RPMI8226 (cell line): ENCODE results near the gene MSANTD2.
"Not testable (repeated sequence)": the region's sequence is repeated elsewhere in the genome, so short reads cannot be mapped to it uniquely, and the experiment has no call there.

Source experiments
- DNase-seq: peaks from one replicate; pipeline ENCODE4 v3.0.0-alpha.2; 2015

Gene MSANTD2

GRCh38 chr11:124814739-124815138 is 14.5 kb upstream of the MSANTD2 start:
- DNase-seq = no peak

DNA sequence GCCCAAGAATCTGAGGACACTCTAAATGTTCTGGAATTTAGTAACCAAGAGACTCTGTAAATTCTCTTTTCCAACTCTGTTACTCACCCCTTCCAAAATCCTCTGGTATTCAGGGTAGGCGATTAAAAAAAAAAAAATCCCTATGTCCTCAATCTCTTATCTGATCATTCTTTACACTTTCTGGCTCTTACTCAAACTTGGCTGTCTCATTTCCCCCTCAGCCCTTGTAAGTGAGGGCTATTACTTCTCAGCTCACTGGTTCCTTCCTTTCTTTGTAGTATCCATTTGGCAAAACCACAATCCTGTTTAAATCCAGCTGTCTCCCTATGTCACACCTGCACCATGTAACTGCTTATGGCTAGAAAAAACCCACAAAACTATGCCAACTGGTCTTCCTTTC is 12.7 kb upstream of the MSANTD2 start:
- peak; percentile 4 for DNase-seq

DNA sequence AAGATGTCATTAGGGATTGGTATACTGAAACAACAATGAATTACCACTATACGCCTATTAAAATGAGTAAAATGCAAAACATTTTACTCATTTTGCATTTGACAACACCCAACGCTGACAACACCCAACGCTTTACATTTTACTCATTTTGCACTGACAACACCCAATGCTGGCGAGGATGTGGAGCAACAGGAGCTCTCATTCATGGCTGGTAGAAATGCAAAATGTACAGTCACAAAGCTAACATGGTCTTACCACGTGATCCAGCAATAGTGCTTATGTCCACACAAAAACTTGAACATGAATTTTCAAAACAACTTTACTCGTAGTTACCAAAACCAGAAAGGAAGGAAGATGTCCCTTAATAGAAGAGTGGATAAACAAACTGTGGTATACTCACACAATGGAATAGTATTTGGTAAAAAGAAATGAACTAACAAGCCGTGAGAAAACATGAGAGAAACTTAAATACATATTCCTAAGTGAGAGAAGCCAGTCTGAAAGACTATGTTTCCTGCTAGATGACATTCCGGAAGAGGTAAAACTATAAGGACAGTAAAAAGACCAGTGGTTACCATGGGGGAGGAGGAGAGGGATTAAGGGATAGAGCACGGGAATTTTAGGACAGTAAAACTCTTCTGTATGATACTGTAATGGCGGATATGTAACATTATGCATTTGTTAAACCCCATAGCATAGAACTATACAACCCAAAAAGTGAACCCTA is 11.4 kb upstream of the MSANTD2 start:
- DNase-seq = no peak

DNA sequence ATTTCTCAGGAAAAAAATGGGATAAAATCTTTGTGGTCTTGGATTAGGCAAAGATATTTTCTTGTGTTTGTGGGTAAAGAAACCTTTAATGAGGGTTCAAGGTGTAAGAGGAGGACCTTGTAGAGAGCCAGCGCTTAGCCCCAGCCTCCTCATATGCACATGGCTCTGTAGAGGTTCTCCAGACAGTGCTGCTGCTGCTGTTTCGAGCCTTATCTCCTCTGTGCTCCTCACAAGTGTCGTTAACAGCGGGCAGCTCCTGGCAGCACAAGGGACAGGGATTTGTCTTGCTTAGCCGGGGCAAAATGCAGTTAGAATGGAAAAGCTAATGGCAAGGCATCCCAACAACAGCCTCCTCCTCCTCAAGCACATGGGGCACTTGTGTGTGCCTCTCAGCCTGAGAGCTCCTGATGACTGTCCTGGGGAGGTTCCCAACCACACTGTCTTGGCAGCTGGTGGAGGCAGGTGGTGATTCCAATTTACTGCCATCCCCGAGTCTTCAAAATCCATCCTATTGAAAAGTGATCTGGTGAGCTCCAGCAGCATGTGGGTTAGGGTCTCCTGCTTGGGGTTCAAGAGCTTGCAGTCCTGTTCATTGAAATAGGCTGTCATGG is 7.6 kb upstream of the MSANTD2 start:
- no peak for DNase-seq

DNA sequence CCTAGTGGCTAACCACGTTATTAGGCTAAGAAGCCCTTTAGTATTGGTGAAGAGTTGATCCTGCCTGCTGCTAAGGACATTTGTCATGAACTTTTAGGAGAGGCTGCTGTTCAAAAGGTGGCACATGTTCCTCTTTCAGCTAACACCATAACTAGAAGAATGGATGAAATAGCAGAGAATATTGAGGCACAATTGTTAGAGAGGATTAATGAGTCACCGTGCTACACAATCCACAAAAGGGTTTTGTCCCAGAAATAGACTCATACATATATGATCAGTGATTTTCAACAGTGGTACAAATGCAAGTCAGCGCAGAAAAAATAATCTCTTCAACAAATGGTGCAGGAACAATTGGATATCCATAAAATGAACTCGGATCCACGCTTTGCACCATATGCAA is 7.0 kb upstream of the MSANTD2 start:
- no peak for DNase-seq

GRCh38 chr11:124804884-124805283 is 4.7 kb upstream of the MSANTD2 start:
- no peak for DNase-seq

GRCh38 chr11:124801636-124802312 is 1.6 kb upstream of the MSANTD2 start:
- no peak for DNase-seq

DNA sequence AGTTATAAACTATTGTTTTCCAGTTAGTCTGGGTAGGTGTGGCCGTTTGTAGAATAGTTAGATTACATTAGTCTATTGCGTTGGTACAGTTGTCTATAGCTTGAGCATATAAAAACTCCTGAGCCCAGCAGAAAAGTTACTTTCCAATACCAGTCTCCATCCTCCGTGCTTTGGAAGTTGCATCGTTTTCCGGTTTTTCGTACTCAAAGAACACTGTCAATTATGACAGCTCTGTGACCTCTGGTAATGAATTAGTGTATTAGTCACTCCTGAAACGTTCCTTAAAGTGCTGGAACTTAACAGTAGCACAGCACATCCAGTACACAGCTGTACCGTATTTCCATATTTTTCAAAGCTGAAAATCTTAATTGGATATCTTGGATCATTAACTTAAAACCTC is 808 bp upstream of the MSANTD2 start:
- no peak for DNase-seq

DNA sequence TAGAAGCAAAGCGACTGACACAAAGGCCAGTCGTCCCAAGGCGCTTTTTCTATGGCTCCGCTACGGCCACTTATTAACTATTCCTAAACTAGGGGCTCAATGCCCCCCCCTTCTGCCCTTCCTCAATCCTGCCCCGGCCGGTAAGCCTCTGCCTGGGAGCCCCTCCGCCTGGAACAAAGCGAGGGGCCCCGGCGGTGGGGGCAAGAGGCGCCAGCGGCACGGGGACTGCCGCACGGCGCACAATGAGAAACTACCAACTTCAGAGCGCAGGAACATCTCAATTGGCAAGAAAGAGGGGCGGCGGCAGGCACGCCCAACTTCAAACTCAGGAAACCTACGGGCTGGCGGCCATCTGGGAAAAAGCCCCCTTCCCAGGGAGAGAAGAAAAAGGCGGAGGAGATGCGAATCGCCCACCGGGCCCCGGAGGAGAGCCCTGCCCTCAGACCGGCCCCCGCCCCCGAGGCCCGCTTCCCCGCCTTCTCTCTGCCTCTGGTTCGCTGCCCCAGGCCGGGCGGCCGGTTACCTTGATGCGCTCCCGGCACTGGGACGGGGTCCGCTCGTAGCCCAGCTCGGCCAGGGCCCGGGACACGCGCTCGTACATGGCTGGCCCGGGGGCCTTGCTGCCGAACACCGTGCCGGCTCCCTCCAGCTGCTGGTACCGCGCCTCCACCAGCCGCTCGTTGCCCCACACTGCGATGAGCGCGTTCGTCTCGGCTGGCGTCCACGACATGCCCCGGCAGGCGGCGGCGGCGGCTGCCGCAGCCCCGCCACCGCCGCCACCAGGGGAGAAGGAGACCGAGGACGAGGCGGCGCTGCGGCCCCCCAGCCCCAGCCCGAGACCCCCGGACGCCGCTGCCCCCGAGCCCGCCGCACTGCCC is 619 bp downstream of the MSANTD2 start:
- DNase-seq = peak; percentile 37

GRCh38 chr11:124798991-124799347 is 1.2 kb downstream of the MSANTD2 start:
- DNase-seq = peak; percentile 34

- DNase-seq = no peak
Observed at GRCh38 chr11:124796312-124796711, 3.9 kb downstream of the MSANTD2 start.

GRCh38 chr11:124793466-124794278 is 6.5 kb downstream of the MSANTD2 start:
- peak; percentile 67 for DNase-seq

DNA sequence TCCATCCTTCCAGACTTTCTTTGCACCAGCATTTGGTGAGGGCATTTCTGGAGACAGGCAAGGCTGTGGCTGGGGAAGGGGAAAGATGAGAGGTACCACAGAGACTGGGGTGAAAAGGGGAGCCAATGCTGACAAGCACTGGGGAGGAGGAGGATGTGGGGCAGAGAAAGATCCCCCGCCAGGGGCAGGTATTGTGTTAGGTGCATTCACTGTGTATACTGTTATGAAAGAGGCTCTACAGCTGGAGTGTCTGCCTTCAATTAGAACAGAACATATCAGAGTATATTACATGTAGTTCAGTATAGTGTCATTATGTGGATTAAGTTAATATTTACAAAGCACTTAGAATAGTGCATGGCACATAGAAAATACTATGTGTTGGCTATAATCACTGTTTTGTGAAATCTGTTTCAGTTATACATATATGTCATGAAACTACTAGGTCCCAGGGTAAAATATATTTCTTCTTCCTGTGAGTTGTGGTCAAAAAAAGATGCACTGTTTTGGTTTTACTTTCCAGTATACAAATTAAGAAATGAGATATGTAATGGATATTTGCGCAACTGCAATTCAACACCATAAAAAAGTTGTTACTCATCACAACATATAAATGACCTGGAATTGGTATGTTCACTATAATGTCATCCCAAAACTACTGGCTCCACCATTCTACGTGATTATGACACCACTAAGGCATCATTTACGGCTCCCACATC is 8.4 kb downstream of the MSANTD2 start:
- DNase-seq = no peak

DNA sequence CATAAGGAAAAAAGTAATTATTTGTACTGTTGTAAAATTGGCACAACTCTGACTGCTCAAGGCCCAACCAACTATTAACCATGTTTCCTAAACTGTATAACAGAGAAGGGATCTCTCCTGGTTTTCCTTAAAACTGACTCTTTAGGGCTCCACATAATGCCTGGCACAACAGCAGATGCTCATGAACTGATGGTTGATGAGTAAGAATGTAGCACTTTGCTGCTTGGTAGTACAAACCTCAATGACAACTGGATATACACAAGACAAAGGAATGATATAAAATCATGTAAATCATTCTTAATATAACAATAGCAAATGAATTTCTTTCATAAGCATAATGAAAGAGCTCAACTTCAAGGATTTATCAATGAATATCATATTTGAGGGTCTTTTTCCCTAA is 11.7 kb downstream of the MSANTD2 start:
- DNase-seq = no peak

- DNase-seq = peak; percentile 11
Observed at GRCh38 chr11:124784051-124784450, 16.2 kb downstream of the MSANTD2 start.

- no peak for DNase-seq
Observed at GRCh38 chr11:124783002-124783401, 17.2 kb downstream of the MSANTD2 start.

- DNase-seq = no peak
Observed at GRCh38 chr11:124779568-124779967, 20.6 kb downstream of the MSANTD2 start.

DNA sequence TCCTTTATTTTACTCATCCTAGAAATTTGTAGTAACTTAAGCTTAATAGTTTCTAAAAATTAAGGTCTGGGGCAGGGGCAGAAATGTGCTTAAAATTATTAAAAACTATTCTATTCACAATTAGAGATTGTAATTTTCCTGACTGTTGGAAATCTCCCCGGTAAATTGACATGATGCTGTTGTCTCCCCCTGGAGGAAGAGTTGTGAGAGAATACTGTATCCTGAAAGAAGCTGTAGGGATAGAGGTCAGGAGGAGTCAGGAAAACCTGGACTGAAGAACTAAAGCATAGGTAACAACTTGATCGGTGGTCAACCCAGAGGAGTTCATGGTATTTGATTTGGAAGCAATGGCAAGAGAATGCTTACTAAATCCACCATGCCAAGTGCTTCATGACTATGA is 21.9 kb downstream of the MSANTD2 start:
- DNase-seq = no peak

DNA sequence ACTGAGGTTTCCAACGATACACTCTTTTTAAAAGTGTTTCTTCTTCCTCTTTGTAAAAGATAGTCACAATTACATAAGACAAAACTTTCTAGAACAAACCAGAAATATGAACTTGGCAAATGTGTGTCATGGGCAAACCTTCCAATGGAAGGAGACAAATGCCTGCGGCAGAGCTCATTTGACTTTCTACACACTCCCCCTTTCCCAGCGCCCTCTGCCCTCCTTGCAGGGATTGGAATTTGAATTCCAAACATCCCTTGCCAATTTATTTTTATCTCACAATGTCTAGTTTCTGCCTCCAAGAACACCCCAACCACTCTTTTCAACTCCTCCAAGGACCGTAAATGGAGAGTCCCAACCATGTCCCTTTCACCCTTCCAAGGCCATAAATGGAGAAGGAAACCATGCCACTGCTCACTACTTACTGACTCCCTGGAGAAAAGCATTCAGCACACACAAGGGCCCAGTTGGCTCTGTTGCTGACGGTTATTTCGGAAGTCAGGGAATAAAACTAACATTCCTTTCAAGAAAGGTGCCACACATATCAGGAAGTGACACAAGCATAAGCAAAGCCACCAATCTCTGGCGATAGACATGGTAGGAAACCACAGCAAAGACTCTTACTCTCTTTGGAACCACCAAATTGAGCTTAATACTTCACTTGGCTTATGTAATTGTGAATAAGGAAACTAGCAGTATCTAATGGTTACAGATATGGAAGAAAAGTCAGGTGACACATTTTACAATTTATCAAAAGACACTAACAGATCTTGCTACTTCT is 23.2 kb downstream of the MSANTD2 start:
- DNase-seq = no peak

DNA sequence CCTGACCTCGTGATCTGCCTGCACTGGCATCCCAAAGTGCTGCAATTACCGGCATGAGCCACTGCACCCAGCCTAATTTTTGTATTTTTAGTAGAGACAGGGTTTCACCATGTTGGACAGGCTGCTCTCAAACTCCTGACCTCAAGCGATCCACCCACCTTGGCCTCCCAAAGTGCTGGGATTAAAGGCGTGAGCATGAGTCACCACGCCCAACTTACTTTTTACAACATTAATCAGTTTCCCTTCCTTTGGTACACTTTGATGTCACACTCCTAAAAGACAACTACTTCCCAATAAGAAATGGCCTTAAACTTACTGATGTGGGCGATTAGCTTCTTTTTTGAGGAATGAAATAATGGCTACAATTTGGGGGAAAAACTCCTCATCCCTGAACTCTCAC is 29.2 kb downstream of the MSANTD2 start:
- DNase-seq = not testable (repeated sequence)
